ENCODE measurements around the gene USP17L22. TPM values are rescaled to one million over a fixed set of nuclear protein-coding genes. Genes with fewer than 3 reads are reported as not detected.
"Not testable (repeated sequence)": the region's sequence is repeated elsewhere in the genome, so short reads cannot be mapped to it uniquely, and the experiment has no call there.

Gene USP17L22, protein sequence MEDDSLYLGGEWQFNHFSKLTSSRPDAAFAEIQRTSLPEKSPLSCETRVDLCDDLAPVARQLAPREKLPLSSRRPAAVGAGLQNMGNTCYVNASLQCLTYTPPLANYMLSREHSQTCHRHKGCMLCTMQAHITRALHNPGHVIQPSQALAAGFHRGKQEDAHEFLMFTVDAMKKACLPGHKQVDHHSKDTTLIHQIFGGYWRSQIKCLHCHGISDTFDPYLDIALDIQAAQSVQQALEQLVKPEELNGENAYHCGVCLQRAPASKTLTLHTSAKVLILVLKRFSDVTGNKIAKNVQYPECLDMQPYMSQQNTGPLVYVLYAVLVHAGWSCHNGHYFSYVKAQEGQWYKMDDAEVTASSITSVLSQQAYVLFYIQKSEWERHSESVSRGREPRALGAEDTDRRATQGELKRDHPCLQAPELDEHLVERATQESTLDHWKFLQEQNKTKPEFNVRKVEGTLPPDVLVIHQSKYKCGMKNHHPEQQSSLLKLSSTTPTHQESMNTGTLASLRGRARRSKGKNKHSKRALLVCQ
- total RNA-seq (not detected), polyA plus RNA-seq (ENCODE audit: insufficient read depth, low read depth, low replicate concordance) (not detected)
- long read RNA-seq, donor 1 = 0 reads
- long read RNA-seq, donor 2 = 0 reads
- long read RNA-seq, donor 3 = 0 reads
- long read RNA-seq, donor 4, partial matches to known transcripts = 0 of 1 reads
- long read RNA-seq, donor 4, other reads (novel, unspliced or antisense) = 0 of 1 reads
- long read RNA-seq, donor 5 = 0 reads
- long read RNA-seq, donor 6 = 0 reads
- long read RNA-seq, donor 7 = 0 reads
- long read RNA-seq, donor 8 = 0 reads
- long read RNA-seq, donor 9 = 0 reads
- long read RNA-seq, donor 10 = 0 reads

DNA sequence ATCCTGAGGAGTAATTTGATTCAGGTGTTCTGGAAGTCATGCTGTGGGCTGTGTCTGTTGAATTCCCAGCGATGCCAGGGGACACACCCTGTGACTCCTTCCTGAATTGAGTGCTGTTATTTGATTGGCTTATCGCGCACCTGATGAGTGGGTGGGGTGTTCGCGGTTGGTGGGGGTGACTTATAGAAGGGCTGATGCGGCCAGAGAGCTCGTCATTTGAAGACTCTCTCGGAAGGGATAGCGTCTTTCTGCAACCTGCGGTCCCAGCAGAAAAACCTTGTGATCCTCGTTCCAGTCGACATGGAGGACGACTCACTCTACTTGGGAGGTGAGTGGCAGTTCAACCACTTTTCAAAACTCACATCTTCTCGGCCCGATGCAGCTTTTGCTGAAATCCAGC is at the start of gene USP17L22:
Gene USP17L22 (plus strand): TSS at position 301 of the 400 bp plus-strand sequence. CDS start 0 bp downstream, at position 301.
- H3K4me3 ChIP-seq (ENCODE audit: low read length in 3 of 3); intact Hi-C loops (cut with DNase I); DNase-seq; H3K9me3 ChIP-seq (ENCODE audit: control insufficient read depth in 2 of 3, insufficient read depth in 1 of 3, low read length in 3 of 3); H3K27ac ChIP-seq (ENCODE audit: low read depth in 2 of 2, low read length in 2 of 2); FAIRE-seq; H3K27me3 ChIP-seq (ENCODE audit: control insufficient read depth, insufficient read depth, low read length); H3K36me3 ChIP-seq (ENCODE audit: control insufficient read depth in 2 of 3, insufficient read depth in 3 of 3, low read length in 3 of 3); H3K4me1 ChIP-seq (ENCODE audit: control insufficient read depth in 2 of 3, insufficient read depth in 2 of 3, low read depth in 1 of 3, low read length in 3 of 3); H3K9ac ChIP-seq (ENCODE audit: low read length in 3 of 3): not testable (repeated sequence)

DNA sequence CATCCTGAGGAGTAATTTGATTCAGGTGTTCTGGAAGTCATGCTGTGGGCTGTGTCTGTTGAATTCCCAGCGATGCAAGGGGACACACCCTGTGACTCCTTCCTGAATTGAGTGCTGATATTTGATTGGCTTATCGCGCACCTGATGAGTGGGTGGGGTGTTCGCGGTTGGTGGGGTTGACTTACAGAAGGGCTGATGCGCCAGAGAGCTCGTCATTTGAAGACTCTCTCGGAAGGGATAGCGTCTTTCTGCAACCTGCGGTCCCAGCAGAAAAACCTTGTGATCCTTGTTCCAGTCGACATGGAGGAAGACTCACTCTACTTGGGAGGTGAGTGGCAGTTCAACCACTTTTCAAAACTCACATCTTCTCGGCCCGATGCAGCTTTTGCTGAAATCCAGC is 47.6 kb upstream of the USP17L22 start, which contains the start of gene USP17L12:
Gene USP17L12 (plus strand): TSS at position 301 of the 400 bp plus-strand sequence. CDS start 0 bp downstream, at position 301.
- FAIRE-seq; DNase-seq; H3K27me3 ChIP-seq (ENCODE audit: control insufficient read depth, insufficient read depth, low read length); H3K27ac ChIP-seq (ENCODE audit: low read depth in 2 of 2, low read length in 2 of 2); intact Hi-C loops (cut with DNase I); H3K4me1 ChIP-seq (ENCODE audit: control insufficient read depth in 2 of 3, insufficient read depth in 2 of 3, low read depth in 1 of 3, low read length in 3 of 3); H3K9ac ChIP-seq (ENCODE audit: low read length in 3 of 3); H3K4me3 ChIP-seq (ENCODE audit: low read length in 3 of 3); H3K36me3 ChIP-seq (ENCODE audit: control insufficient read depth in 2 of 3, insufficient read depth in 3 of 3, low read length in 3 of 3); H3K9me3 ChIP-seq (ENCODE audit: control insufficient read depth in 2 of 3, insufficient read depth in 1 of 3, low read length in 3 of 3): not testable (repeated sequence)

DNA sequence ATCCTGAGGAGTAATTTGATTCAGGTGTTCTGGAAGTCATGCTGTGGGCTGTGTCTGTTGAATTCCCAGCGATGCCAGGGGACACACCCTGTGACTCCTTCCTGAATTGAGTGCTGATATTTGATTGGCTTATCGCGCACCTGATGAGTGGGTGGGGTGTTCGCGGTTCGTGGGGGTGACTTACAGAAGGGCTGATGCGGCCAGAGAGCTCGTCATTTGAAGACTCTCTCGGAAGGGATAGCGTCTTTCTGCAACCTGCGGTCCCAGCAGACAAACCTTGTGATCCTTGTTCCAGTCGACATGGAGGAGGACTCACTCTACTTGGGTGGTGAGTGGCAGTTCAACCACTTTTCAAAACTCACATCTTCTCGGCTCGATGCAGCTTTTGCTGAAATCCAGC is 42.8 kb upstream of the USP17L22 start, which contains the start of gene USP17L13:
Gene USP17L13 (plus strand): TSS at position 301 of the 400 bp plus-strand sequence. CDS start 0 bp downstream, at position 301.
- H3K36me3 ChIP-seq (ENCODE audit: control insufficient read depth in 2 of 3, insufficient read depth in 3 of 3, low read length in 3 of 3); H3K27me3 ChIP-seq (ENCODE audit: control insufficient read depth, insufficient read depth, low read length); DNase-seq; H3K9me3 ChIP-seq (ENCODE audit: control insufficient read depth in 2 of 3, insufficient read depth in 1 of 3, low read length in 3 of 3); FAIRE-seq; H3K9ac ChIP-seq (ENCODE audit: low read length in 3 of 3); intact Hi-C loops (cut with DNase I); H3K27ac ChIP-seq (ENCODE audit: low read depth in 2 of 2, low read length in 2 of 2); H3K4me1 ChIP-seq (ENCODE audit: control insufficient read depth in 2 of 3, insufficient read depth in 2 of 3, low read depth in 1 of 3, low read length in 3 of 3); H3K4me3 ChIP-seq (ENCODE audit: low read length in 3 of 3): not testable (repeated sequence)

DNA sequence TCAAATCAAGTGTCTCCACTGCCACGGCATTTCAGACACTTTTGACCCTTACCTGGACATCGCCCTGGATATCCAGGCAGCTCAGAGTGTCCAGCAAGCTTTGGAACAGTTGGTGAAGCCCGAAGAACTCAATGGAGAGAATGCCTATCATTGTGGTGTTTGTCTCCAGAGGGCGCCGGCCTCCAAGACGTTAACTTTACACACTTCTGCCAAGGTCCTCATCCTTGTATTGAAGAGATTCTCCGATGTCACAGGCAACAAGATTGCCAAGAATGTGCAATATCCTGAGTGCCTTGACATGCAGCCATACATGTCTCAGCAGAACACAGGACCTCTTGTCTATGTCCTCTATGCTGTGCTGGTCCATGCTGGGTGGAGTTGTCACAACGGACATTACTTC is 37.2 kb upstream of the USP17L22 start:
- DNase-seq; H3K4me3 ChIP-seq (ENCODE audit: low read length in 3 of 3); H3K27me3 ChIP-seq (ENCODE audit: control insufficient read depth, insufficient read depth, low read length); H3K4me1 ChIP-seq (ENCODE audit: control insufficient read depth in 2 of 3, insufficient read depth in 2 of 3, low read depth in 1 of 3, low read length in 3 of 3); H3K9ac ChIP-seq (ENCODE audit: low read length in 3 of 3); intact Hi-C loops (cut with DNase I); H3K9me3 ChIP-seq (ENCODE audit: control insufficient read depth in 2 of 3, insufficient read depth in 1 of 3, low read length in 3 of 3); H3K27ac ChIP-seq (ENCODE audit: low read depth in 2 of 2, low read length in 2 of 2); FAIRE-seq; H3K36me3 ChIP-seq (ENCODE audit: control insufficient read depth in 2 of 3, insufficient read depth in 3 of 3, low read length in 3 of 3): not testable (repeated sequence)

DNA sequence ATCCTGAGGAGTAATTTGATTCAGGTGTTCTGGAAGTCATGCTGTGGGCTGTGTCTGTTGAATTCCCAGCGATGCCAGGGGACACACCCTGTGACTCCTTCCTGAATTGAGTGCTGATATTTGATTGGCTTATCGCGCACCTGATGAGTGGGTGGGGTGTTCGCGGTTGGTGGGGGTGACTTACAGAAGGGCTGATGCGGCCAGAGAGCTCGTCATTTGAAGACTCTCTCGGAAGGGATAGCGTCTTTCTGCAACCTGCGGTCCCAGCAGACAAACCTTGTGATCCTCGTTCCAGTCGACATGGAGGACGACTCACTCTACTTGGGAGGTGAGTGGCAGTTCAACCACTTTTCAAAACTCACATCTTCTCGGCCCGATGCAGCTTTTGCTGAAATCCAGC is 33.3 kb upstream of the USP17L22 start, which contains the start of gene USP17L15:
Gene USP17L15 (plus strand): TSS at position 301 of the 400 bp plus-strand sequence. CDS start 0 bp downstream, at position 301.
- H3K27me3 ChIP-seq (ENCODE audit: control insufficient read depth, insufficient read depth, low read length); H3K4me1 ChIP-seq (ENCODE audit: control insufficient read depth in 2 of 3, insufficient read depth in 2 of 3, low read depth in 1 of 3, low read length in 3 of 3); H3K9ac ChIP-seq (ENCODE audit: low read length in 3 of 3); FAIRE-seq; DNase-seq; H3K9me3 ChIP-seq (ENCODE audit: control insufficient read depth in 2 of 3, insufficient read depth in 1 of 3, low read length in 3 of 3); intact Hi-C loops (cut with DNase I); H3K4me3 ChIP-seq (ENCODE audit: low read length in 3 of 3); H3K36me3 ChIP-seq (ENCODE audit: control insufficient read depth in 2 of 3, insufficient read depth in 3 of 3, low read length in 3 of 3); H3K27ac ChIP-seq (ENCODE audit: low read depth in 2 of 2, low read length in 2 of 2): not testable (repeated sequence)

DNA sequence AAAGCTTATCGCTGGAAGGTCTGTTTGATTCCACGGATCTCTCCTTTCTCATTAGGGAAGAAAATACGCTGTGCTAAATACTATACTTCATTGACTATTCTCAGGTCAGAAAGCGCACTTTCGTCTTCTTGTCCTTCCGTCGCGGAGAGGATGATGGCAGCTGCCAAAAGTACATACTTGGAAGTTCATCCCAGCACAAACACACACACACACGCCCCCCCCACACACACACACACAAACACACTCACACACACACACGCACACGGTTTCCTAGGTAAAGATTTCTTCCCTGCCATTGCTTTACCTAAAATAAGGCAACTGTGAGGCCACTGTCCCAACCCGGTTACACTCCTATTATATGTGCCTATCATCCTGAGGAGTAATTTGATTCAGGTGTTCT is 29.0 kb upstream of the USP17L22 start:
- H3K4me3 ChIP-seq (ENCODE audit: low read length in 3 of 3); H3K9ac ChIP-seq (ENCODE audit: low read length in 3 of 3); H3K9me3 ChIP-seq (ENCODE audit: control insufficient read depth in 2 of 3, insufficient read depth in 1 of 3, low read length in 3 of 3); intact Hi-C loops (cut with DNase I); H3K36me3 ChIP-seq (ENCODE audit: control insufficient read depth in 2 of 3, insufficient read depth in 3 of 3, low read length in 3 of 3); H3K27ac ChIP-seq (ENCODE audit: low read depth in 2 of 2, low read length in 2 of 2); H3K27me3 ChIP-seq (ENCODE audit: control insufficient read depth, insufficient read depth, low read length); FAIRE-seq; H3K4me1 ChIP-seq (ENCODE audit: control insufficient read depth in 2 of 3, insufficient read depth in 2 of 3, low read depth in 1 of 3, low read length in 3 of 3): not testable (repeated sequence)
- DNase-seq = peak in 1 of 5 donors; percentile 10

DNA sequence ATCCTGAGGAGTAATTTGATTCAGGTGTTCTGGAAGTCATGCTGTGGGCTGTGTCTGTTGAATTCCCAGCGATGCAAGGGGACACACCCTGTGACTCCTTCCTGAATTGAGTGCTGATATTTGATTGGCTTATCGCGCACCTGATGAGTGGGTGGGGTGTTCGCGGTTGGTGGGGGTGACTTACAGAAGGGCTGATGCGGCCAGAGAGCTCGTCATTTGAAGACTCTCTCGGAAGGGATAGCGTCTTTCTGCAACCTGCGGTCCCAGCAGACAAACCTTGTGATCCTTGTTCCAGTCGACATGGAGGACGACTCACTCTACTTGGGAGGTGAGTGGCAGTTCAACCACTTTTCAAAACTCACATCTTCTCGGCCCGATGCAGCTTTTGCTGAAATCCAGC is 23.8 kb upstream of the USP17L22 start, which contains the start of gene USP17L17:
Gene USP17L17 (plus strand): TSS at position 301 of the 400 bp plus-strand sequence. CDS start 0 bp downstream, at position 301.
- DNase-seq; H3K9ac ChIP-seq (ENCODE audit: low read length in 3 of 3); FAIRE-seq; H3K9me3 ChIP-seq (ENCODE audit: control insufficient read depth in 2 of 3, insufficient read depth in 1 of 3, low read length in 3 of 3); intact Hi-C loops (cut with DNase I); H3K27ac ChIP-seq (ENCODE audit: low read depth in 2 of 2, low read length in 2 of 2); H3K27me3 ChIP-seq (ENCODE audit: control insufficient read depth, insufficient read depth, low read length); H3K36me3 ChIP-seq (ENCODE audit: control insufficient read depth in 2 of 3, insufficient read depth in 3 of 3, low read length in 3 of 3); H3K4me1 ChIP-seq (ENCODE audit: control insufficient read depth in 2 of 3, insufficient read depth in 2 of 3, low read depth in 1 of 3, low read length in 3 of 3); H3K4me3 ChIP-seq (ENCODE audit: low read length in 3 of 3): not testable (repeated sequence)
